Neural cell (in vitro differentiated cells): ENCODE data around the gene ADARB1. TPM values are rescaled to one million over a fixed set of nuclear protein-coding genes. Genes with fewer than 3 reads are reported as not detected.

Source experiments
- H2AFZ ChIP-seq: fragments of 200-600, 300-800 bp; sonication (generic), shearing (Covaris generic); 2 replicates; pipeline ENCODE4 v1.6.0; 2014; ENCODE audit warnings: low read depth, mild to moderate bottlenecking, antibody characterized with exemption, low read length, moderate library complexity
- H3F3A ChIP-seq: fragments of 200-600 bp; shearing (Covaris generic); 2 replicates; pipeline ENCODE4 v1.6.1; 2016; ENCODE audit warnings: mild to moderate bottlenecking, moderate library complexity, mixed read lengths, antibody characterized with exemption, low read length; ENCODE audit not compliant: insufficient read depth, poor library complexity, severe bottlenecking
- H3K27ac ChIP-seq: fragments of 200-600, 300-800 bp; sonication (generic), shearing (Covaris generic); 2 replicates; pipeline ENCODE4 v1.5.1; 2014; ENCODE audit warnings: mild to moderate bottlenecking, low read length, moderate library complexity
- H3K27me3 ChIP-seq: fragments of 300-800, 200-600 bp; sonication (generic), shearing (Covaris generic); 2 replicates; pipeline ENCODE4 v1.6.0; 2014; ENCODE audit warnings: mild to moderate bottlenecking, low read depth, low read length, moderate library complexity; ENCODE audit not compliant: insufficient read depth
- H3K36me3 ChIP-seq: fragments of 300-800, 200-600 bp; sonication (generic), shearing (Covaris generic); 2 replicates; pipeline ENCODE4 v1.5.1; 2014; ENCODE audit warnings: mild to moderate bottlenecking, antibody characterized with exemption, low read length, moderate library complexity; ENCODE audit not compliant: insufficient read depth
- H3K4me2 ChIP-seq: fragments of 300-800, 200-600 bp; sonication (generic), shearing (Covaris generic); 2 replicates; pipeline ENCODE4 v1.6.0; 2014; ENCODE audit warnings: mild to moderate bottlenecking, low read length
- H3K4me3 ChIP-seq: fragments of 300-800, 200-600 bp; sonication (generic), shearing (Covaris generic); 2 replicates; pipeline ENCODE4 v1.5.1; 2014; ENCODE audit warnings: mild to moderate bottlenecking, low read length, moderate library complexity
- H3K79me2 ChIP-seq: fragments of 200-600 bp; shearing (Covaris generic); replicated peaks from 2 replicates; pipeline ENCODE4 v1.6.0; 2014; ENCODE audit warnings: mild to moderate bottlenecking, low read length, moderate library complexity; ENCODE audit not compliant: insufficient read depth
- H3K9ac ChIP-seq: fragments of 300-800, 200-600 bp; sonication (generic), shearing (Covaris generic); 2 replicates; pipeline ENCODE4 v1.6.1; 2016; ENCODE audit warnings: mild to moderate bottlenecking, low read length, mixed read lengths
- H3K9me2 ChIP-seq: fragments of 200-600 bp; shearing (Covaris generic); 2 replicates; pipeline ENCODE4 v1.6.1; 2016; ENCODE audit warnings: mild to moderate bottlenecking, low read length, mixed read lengths; ENCODE audit not compliant: insufficient read depth
- H3K9me3 ChIP-seq: fragments of 200-600, 300-800 bp; sonication (generic), shearing (Covaris generic); 2 replicates; pipeline ENCODE4 v1.6.1; 2016; ENCODE audit warnings: mild to moderate bottlenecking, mixed run types, low read length, moderate library complexity, mixed read lengths
- H4K20me1 ChIP-seq: fragments of 200-600 bp; shearing (Covaris generic); 2 replicates; pipeline ENCODE4 v1.6.1; 2016; ENCODE audit warnings: mild to moderate bottlenecking, mixed run types; ENCODE audit not compliant: insufficient read depth
- CTCF ChIP-seq: fragments of 450-650 bp; IDR thresholded peaks from 2 replicates; pipeline ENCODE4 v1.5.1; 2014; ENCODE audit warnings: antibody characterized with exemption, mild to moderate bottlenecking, moderate library complexity; ENCODE audit not compliant: poor library complexity, severe bottlenecking
- EP300 ChIP-seq: fragments of 450-650 bp; conservative IDR thresholded peaks from 2 replicates; pipeline ENCODE4 v1.6.1; 2014; ENCODE audit warnings: antibody characterized with exemption, mild to moderate bottlenecking, moderate library complexity; ENCODE audit not compliant: poor library complexity, severe bottlenecking
- EZH2 ChIP-seq: fragments of 200-600, 300-800 bp; shearing (Covaris generic), sonication (generic); IDR thresholded peaks from 2 replicates; pipeline ENCODE4 v1.6.1; 2014; ENCODE audit warnings: antibody characterized with exemption, low read length, borderline replicate concordance, mild to moderate bottlenecking; ENCODE audit not compliant: insufficient read depth, poor library complexity, severe bottlenecking
- MXI1 ChIP-seq: fragments of 450-650 bp; conservative IDR thresholded peaks from 2 replicates; pipeline ENCODE4 v1.6.1; 2014; ENCODE audit warnings: antibody characterized with exemption, mild to moderate bottlenecking; ENCODE audit not compliant: poor library complexity, severe bottlenecking
- POLR2AphosphoS5 ChIP-seq: IDR thresholded peaks from 2 replicates; pipeline ENCODE4 v1.6.1; 2012
- RAD21 ChIP-seq: fragments of 450-650 bp; conservative IDR thresholded peaks from 2 replicates; pipeline ENCODE4 v1.6.1; 2014; ENCODE audit warnings: antibody characterized with exemption, mild to moderate bottlenecking, moderate library complexity
- REST ChIP-seq: IDR thresholded peaks from 2 replicates; pipeline ENCODE4 v1.6.1; 2012; ENCODE audit warnings: borderline replicate concordance
- SMC3 ChIP-seq: fragments of 450-650 bp; conservative IDR thresholded peaks from 2 replicates; pipeline ENCODE4 v1.6.1; 2014; ENCODE audit warnings: antibody characterized with exemption, mild to moderate bottlenecking, moderate library complexity; ENCODE audit not compliant: poor library complexity
- TAF1 ChIP-seq: IDR thresholded peaks from 2 replicates; pipeline ENCODE4 v1.6.1; 2012; ENCODE audit warnings: low read depth
- polyA plus RNA-seq: library from polyadenylated mRNA; depleted of rRNA; stranded (reverse); fragments of >200 nt; gene quantifications from 2 replicates; pipeline ENCODE4 v1.2.3, GENCODE V29; 2014

ADARB1 gene
- polyA plus RNA-seq, 1 donor from 2014 or later = 8.9 TPM

GRCh38 chr21:45146801-45147200, 72.4 kb downstream of the ADARB1 start:
- no peaks in the 10 kb centered on the region for H4K20me1 ChIP-seq
- no peak for TF ChIP-seq EZH2
- TF ChIP-seq SMC3 = no peak
- no peak for TF ChIP-seq MXI1
- TF ChIP-seq POLR2AphosphoS5 = no peak
- TF ChIP-seq EP300 = no peak
- H3K9me3 ChIP-seq = no peaks in the 10 kb centered on the region
- no peaks in the 10 kb centered on the region for H3K36me3 ChIP-seq
- no peaks in the 10 kb centered on the region for H3K79me2 ChIP-seq
- H3F3A ChIP-seq = no peaks in the 10 kb centered on the region
- H3K4me2 ChIP-seq = no peak overlapping the region
- H3K4me3 ChIP-seq = no peak overlapping the region
- no peak overlapping the region for H3K9ac ChIP-seq
- H2AFZ ChIP-seq = no peak overlapping the region
- no peak overlapping the region for H3K27ac ChIP-seq
- no peaks in the 10 kb centered on the region for H3K9me2 ChIP-seq
- no peaks in the 10 kb centered on the region for H3K27me3 ChIP-seq

- no peaks in the 10 kb centered on the region for H3F3A ChIP-seq
- no peaks in the 10 kb centered on the region for H3K9me3 ChIP-seq
- no peaks in the 10 kb centered on the region for H3K9me2 ChIP-seq
- no peak overlapping the region for H3K4me3 ChIP-seq
- H3K9ac ChIP-seq = no peak overlapping the region
- no peak for TF ChIP-seq POLR2AphosphoS5
- TF ChIP-seq EP300 = no peak
- no peak for TF ChIP-seq RAD21
- TF ChIP-seq REST = no peak
- TF ChIP-seq TAF1 = no peak
- no peak for TF ChIP-seq MXI1
- TF ChIP-seq EZH2 = no peak
- no peak for TF ChIP-seq CTCF
- TF ChIP-seq SMC3 = no peak
- H2AFZ ChIP-seq = no peak overlapping the region
- H3K27me3 ChIP-seq = no peaks in the 10 kb centered on the region
- no peak overlapping the region for H3K27ac ChIP-seq
- no peaks in the 10 kb centered on the region for H4K20me1 ChIP-seq
- H3K36me3 ChIP-seq = no peaks in the 10 kb centered on the region
- no peaks in the 10 kb centered on the region for H3K79me2 ChIP-seq
- H3K4me2 ChIP-seq = no peak overlapping the region
Measured at GRCh38 chr21:45147473-45148315, 73.3 kb downstream of the ADARB1 start.
